ENCODE measurements around the gene BICDL2.
"Not testable (repeated sequence)": the region's sequence is repeated elsewhere in the genome, so short reads cannot be mapped to it uniquely, and the experiment has no call there.

The BICDL2 gene

GRCh38 chr16:3063625-3064386 is 27.1 kb upstream of the BICDL2 start:
- DNase-seq: peak; percentile 17

DNA sequence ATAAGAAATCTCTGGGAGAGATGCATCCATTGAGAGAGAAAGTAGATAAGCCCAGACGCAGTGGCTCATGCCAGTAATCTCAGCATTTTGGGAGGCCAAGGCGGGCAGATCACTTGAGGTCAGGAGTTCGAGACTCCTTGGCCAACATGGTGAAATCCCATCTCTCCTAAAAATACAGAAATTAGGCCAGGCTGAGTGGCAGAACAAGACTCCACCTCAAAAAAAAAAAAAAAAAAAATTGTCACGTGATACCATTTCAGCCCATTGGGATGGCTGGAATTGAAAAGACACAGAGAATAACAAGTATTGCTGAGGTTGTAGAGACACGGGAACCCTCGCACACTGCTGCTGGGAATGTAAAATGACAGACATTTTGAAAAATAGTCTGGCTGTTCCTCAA is 25.8 kb upstream of the BICDL2 start:
- DNase-seq: no peak

DNA sequence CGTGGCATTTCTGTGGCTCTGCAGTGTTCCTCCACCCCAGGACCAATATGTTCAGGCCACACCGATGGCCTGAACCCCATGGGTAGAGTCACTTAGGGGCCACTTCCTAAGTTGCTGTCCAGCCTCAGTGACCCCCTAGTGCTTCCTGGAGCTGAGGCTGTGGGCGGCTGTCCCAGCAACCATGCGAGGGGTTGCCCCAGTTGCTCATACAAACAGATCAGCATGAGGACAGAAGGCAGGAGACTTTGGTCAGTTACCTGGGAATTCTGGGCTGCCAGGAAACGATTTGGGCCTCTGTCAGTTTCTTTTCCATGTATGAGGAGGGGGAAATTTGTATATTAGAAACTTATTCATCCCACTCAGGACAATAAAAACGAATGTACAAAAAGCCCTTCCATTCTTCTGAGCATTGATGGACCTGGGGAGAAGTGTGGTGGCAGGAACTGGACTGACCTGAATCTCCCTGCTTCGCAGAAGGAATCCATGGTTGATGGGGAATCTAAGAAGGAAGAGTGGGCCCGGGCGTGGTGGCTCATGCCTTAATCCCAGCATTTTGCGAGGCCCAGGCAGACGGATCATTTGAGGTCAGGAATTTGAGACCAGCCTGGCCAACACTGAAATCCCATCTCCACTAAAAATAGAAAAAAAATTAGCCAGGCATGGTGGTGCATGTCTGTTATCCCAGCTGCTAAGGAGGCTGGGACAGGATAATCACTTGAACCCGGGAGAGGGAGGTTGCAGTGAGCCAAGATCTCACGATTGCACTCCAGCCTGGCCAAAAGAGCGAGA is 23.8 kb upstream of the BICDL2 start:
- no peak for DNase-seq

GRCh38 chr16:3059723-3060242 is 23.0 kb upstream of the BICDL2 start:
- DNase-seq: no peak

DNA sequence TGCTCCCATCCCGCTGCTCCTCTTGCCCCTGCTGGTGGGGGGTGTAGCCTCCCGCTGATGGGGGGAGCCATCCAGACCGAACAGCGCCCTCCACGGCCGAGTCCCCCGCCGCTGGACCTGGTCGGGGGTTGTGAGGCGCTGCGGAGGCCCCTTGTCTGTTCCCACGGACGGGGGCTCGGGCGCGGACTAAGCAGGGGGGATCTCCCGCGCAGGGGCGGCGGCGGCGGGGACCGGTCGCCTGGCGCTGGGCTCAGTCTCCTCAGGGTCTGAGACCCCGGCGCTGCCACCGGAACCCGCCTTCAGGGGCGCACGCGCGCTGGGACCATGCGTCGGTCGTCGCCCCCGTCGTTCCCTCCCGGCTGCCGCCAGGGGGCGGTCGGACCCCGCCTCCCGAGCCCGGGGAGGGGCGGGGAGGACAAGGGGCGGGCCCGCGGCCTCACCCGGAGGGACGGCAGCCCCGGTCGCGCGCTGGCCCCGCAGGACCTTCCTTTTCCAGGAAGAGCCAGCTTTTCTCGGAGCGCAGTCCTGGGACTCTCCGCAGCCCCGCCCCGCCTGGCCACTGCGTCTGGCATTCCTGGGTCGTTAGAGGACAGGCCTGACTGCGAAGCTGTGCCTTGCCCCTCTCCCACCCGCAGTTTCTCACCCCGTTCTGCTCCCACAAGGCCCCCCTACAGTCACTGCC is 22.4 kb upstream of the BICDL2 start:
- peak; percentile 83 for DNase-seq

DNA sequence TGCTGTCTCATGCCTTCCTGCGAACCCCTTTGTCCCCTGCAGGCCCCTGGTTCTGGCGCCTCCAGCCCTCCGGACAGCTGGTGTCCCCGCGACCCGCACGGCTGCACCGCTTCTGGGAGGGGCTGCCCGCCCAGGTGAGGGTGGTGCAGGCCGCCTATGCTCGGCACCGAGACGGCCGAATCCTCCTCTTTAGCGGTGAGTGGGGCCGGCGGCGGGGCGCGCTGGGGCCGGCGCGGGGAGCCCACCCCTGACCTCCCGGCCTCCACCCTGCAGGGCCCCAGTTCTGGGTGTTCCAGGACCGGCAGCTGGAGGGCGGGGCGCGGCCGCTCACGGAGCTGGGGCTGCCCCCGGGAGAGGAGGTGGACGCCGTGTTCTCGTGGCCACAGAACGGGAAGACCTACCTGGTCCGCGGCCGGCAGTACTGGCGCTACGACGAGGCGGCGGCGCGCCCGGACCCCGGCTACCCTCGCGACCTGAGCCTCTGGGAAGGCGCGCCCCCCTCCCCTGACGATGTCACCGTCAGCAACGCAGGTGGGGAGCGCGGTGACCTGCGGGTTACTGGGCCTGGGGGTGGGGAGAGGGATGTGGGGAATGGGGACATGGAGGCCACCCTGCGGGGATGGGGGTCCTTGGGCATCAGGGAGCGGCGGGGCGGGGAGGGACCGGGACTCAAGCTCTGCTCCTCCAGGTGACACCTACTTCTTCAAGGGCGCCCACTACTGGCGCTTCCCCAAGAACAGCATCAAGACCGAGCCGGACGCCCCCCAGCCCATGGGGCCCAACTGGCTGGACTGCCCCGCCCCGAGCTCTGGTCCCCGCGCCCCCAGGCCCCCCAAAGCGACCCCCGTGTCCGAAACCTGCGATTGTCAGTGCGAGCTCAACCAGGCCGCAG is 21.6 kb upstream of the BICDL2 start:
- peak; percentile 27 for DNase-seq

- no peak for DNase-seq
Observed at GRCh38 chr16:3057181-3058138, 20.7 kb upstream of the BICDL2 start.

DNA sequence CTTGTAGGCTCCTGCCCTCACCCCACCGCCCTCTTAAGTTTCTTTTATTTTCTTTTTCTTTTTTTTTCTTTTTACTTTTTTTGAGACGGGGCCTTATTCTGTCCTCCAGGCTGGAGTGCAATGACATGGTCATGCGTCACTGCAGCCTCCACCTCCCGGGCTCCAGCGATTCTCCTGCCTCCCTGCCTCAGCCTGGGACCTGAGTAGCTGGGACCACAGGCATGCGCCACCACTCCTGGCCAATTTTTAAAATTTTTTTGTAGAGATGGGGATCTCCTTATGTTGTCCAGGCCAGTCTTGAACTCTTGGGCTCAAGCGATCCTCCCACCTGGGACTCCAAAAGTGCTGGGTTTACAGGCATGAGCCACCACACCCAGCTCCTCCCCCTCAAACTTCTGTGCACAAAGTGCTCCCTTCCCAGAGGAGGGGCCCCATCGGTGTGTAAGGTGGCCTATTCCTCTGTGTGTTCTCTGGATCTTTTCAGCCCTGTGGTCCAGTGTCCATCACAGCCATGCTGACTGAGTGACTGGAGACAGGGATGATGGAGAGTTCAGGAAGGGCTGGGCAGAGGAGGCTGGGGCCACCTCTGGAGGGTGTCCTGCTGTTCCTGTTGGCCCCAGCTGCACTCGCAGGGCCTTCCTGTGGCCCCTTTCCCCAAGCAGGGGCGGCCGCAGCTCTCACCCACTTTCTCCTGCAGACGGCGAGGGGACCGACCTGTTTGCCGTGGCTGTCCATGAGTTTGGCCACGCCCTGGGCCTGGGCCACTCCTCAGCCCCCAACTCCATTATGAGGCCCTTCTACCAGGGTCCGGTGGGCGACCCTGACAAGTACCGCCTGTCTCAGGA is 19.8 kb upstream of the BICDL2 start:
- no peak for DNase-seq

DNA sequence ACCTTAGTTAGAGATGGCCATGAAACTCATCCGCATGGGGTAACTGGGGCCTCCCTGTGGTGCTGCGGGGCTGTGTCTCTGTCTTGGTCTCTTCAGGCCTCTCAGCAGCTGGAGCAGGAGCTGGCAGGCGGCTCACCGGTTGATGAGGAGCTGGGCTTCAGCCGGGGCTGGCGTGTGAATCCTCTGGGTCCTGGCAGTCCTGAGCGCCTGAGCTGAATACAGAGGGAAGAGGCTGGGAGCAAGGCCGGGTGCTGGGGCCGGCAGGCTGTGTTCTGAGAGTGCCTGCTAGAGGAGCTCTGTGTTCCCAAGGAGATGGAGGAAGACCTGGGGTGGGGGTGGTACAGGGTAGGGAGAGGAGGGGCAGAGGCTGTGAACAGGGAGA is 19.0 kb upstream of the BICDL2 start:
- DNase-seq: not testable (repeated sequence)

- DNase-seq: no peak
Observed at GRCh38 chr16:3054965-3055733, 18.4 kb upstream of the BICDL2 start.

GRCh38 chr16:3053330-3053710 is 16.6 kb upstream of the BICDL2 start:
- DNase-seq: not testable (repeated sequence)

GRCh38 chr16:3052571-3053329 is 16.0 kb upstream of the BICDL2 start:
- DNase-seq: not testable (repeated sequence)

GRCh38 chr16:3051494-3051893 is 14.8 kb upstream of the BICDL2 start:
- DNase-seq: no peak

DNA sequence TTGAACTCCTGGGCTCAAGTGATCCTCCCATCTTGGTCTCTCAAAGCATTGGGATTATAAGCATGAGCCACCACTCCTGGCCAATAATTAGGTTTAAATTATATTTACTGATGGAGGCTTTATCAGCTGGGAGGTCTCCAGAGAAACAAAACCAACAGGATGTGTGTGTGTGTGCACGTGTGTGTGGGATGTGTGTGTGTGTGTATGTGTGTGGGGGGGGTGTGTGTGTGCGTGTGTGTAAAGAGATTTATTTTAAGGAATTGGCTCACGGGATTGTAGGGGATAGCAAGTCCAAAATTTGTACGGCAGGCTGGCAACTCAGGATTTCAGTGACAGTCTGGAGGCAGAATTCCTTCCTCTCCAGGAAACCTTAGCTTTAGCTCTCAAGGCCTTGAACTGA is 14.3 kb upstream of the BICDL2 start:
- DNase-seq: no peak

DNA sequence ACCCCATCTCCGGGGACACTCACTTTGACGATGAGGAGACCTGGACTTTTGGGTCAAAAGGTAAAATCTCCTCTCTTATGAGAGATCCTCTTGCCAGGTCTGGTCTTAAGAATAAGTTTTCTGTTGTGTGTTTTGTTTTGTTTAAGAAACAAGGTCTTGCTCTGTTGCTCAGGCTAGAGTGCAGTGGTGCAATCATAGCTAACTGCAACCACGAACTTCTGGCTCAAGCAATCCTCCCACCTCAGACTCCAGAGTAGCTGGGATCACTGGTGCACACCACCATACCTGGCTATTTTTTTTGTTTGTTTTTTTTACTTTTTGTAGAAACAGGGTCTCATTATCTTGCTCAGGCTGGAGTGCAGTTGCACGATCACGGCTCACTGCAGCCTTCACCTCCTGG is 13.7 kb upstream of the BICDL2 start:
- DNase-seq: no peak

DNA sequence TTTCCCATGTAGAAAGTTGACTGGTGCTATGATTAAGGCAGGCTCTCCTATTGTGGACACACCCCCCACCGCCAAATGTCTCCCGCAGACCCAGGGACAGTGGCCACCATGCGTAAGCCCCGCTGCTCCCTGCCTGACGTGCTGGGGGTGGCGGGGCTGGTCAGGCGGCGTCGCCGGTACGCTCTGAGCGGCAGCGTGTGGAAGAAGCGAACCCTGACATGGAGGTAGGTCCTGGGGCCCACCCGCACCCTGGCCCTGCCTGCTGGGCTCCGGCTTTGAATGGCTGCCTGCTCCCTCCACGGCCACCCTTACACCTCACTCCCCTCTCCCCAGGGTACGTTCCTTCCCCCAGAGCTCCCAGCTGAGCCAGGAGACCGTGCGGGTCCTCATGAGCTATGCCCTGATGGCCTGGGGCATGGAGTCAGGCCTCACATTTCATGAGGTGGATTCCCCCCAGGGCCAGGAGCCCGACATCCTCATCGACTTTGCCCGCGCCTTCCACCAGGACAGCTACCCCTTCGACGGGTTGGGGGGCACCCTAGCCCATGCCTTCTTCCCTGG is 13.3 kb upstream of the BICDL2 start:
- no peak for DNase-seq

DNA sequence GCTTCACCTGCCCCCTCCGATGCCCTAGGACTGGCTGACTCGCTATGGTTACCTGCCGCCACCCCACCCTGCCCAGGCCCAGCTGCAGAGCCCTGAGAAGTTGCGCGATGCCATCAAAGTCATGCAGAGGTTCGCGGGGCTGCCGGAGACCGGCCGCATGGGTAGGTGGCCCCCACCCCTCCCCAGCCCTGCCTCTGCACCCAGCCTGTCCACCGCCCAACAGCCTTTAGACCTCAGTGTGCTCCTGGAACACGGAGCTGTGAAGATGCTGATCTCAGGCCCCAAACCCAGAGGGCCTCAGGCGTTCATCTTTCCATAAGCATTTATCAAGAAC is 10.6 kb upstream of the BICDL2 start:
- no peak for DNase-seq

DNA sequence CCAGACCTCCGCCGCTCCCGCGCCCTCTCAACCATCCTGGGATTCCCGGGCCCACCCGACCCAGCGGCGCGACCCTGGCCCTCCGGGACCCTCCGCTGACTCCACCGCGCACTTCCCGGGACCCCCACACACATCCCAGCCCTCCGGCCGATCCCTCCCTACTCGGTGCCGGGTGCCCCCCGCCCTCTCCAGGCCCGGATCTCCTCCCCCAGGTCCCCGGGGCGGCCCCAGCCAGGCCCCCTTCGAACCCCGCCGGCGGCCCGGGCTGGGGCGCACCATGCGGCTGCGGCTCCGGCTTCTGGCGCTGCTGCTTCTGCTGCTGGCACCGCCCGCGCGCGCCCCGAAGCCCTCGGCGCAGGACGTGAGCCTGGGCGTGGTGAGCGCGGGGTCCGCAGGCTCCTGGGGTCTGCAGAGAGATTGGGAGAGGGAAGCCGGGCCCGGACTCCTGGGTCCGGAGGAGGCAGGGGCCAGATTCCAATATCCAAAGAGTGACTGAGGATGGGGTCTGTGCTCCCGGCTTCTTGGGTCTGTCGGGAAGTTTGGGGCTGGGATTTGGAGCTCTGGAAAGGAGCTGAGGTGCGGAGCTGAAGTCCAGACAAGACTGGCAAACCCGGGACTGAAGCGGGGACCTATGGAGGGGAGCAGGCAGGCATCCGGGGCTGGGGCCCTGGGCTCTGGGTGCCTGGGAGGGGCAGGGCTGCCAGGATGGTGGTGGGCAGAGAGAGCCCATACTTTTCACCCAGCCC is 10.1 kb upstream of the BICDL2 start:
- no peak for DNase-seq

All from fibroblast of upper back skin (primary cell).